ENCODE results near the gene BCAS1.

GRCh38 chr20:53971096-53971683 lies 99.2 kb downstream of the BCAS1 start:
- TF ChIP-seq CTCF (conservative IDR thresholded peaks at IDR 0.05; ENCODE audit: low read length), result no peak
- TF ChIP-seq EZH2phosphoT487 (IDR thresholded peaks at IDR 0.05; ENCODE audit: borderline replicate concordance, low read depth, low read length), result no peak
